ENCODE measurements around the gene ACAN.

DNA sequence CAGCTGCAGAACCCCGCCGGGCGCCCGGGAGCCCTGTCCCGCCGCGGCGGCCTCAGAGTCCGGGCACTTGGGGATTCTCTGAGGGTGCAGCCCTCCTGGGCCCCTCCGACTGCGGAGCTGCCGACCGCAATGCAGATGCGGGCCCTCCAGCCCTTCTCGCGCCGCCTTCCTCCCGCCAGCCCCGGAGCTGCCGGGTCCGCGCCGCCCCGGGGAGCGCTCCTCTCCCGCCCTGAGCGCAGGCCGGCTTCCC is 320 bp upstream of the ACAN start:
- TF ChIP-seq, protein P1, sequence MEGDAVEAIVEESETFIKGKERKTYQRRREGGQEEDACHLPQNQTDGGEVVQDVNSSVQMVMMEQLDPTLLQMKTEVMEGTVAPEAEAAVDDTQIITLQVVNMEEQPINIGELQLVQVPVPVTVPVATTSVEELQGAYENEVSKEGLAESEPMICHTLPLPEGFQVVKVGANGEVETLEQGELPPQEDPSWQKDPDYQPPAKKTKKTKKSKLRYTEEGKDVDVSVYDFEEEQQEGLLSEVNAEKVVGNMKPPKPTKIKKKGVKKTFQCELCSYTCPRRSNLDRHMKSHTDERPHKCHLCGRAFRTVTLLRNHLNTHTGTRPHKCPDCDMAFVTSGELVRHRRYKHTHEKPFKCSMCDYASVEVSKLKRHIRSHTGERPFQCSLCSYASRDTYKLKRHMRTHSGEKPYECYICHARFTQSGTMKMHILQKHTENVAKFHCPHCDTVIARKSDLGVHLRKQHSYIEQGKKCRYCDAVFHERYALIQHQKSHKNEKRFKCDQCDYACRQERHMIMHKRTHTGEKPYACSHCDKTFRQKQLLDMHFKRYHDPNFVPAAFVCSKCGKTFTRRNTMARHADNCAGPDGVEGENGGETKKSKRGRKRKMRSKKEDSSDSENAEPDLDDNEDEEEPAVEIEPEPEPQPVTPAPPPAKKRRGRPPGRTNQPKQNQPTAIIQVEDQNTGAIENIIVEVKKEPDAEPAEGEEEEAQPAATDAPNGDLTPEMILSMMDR (IDR thresholded peaks at IDR 0.05; ENCODE audit: insufficient read depth, low read length) = no peak
- TF ChIP-seq, protein P2, sequence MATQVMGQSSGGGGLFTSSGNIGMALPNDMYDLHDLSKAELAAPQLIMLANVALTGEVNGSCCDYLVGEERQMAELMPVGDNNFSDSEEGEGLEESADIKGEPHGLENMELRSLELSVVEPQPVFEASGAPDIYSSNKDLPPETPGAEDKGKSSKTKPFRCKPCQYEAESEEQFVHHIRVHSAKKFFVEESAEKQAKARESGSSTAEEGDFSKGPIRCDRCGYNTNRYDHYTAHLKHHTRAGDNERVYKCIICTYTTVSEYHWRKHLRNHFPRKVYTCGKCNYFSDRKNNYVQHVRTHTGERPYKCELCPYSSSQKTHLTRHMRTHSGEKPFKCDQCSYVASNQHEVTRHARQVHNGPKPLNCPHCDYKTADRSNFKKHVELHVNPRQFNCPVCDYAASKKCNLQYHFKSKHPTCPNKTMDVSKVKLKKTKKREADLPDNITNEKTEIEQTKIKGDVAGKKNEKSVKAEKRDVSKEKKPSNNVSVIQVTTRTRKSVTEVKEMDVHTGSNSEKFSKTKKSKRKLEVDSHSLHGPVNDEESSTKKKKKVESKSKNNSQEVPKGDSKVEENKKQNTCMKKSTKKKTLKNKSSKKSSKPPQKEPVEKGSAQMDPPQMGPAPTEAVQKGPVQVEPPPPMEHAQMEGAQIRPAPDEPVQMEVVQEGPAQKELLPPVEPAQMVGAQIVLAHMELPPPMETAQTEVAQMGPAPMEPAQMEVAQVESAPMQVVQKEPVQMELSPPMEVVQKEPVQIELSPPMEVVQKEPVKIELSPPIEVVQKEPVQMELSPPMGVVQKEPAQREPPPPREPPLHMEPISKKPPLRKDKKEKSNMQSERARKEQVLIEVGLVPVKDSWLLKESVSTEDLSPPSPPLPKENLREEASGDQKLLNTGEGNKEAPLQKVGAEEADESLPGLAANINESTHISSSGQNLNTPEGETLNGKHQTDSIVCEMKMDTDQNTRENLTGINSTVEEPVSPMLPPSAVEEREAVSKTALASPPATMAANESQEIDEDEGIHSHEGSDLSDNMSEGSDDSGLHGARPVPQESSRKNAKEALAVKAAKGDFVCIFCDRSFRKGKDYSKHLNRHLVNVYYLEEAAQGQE (IDR thresholded peaks at IDR 0.05; ENCODE audit: insufficient replicate concordance, low read depth) = no peak
- TF ChIP-seq POLR2AphosphoS5 (IDR thresholded peaks at IDR 0.05; ENCODE audit: low read depth) (no peak), SPI1 (IDR thresholded peaks at IDR 0.05; ENCODE audit: borderline replicate concordance, low read depth) (no peak)
